ENCODE measurements around the gene KLK15.

The KLK15 gene

GRCh38 chr19:50779504-50780457, 53.6 kb downstream of the KLK15 start:
- in situ Hi-C loops (cut with MboI; ENCODE audit: low sequenced_read_pairs): loop anchor here (10.0 kb wide), 2 partner anchors 245 to 425 kb away; no protein-coding TSS in a partner anchor

GRCh38 chr19:50778906-50779430, 54.4 kb downstream of the KLK15 start:
- in situ Hi-C loops (cut with MboI; ENCODE audit: low sequenced_read_pairs): no loop called here

GRCh38 chr19:50777830-50778303, 55.5 kb downstream of the KLK15 start:
- in situ Hi-C loops (cut with MboI; ENCODE audit: low sequenced_read_pairs): no loop called here

GRCh38 chr19:50777261-50777660, 56.1 kb downstream of the KLK15 start:
- in situ Hi-C loops (cut with MboI; ENCODE audit: low sequenced_read_pairs): no loop called here

- in situ Hi-C loops (cut with MboI; ENCODE audit: low sequenced_read_pairs): no loop called here
Measured at GRCh38 chr19:50776131-50776530, 57.2 kb downstream of the KLK15 start.
